CD4-positive, alpha-beta T cell treated with Interleukin-15 for 4 hours (primary cell): ENCODE results near the gene NACA2.

Source experiments
- DNase-seq: peaks from one replicate; pipeline ENCODE4 v3.0.0-alpha.2; 2020; ENCODE audit warnings: low spot score

NACA2 gene

DNA sequence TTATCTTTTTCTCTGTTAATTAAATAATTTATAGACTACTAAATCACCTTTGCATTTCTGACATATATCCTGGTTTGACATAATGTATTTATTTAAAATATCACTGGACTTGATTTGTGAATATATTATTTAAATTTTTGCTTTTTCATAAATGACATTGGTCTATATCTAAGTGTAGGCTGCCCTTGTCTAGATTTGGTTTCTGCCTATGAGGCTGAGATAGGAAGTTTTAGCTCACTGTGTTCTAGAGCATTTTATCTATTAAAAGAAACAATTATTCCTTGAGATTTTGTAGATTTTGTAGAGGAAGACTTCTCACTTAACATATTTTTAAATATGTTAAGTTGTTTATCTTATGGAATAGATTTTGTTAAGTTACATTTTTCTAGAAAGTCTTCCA is 43.9 kb downstream of the NACA2 start:
- no peak for DNase-seq

DNA sequence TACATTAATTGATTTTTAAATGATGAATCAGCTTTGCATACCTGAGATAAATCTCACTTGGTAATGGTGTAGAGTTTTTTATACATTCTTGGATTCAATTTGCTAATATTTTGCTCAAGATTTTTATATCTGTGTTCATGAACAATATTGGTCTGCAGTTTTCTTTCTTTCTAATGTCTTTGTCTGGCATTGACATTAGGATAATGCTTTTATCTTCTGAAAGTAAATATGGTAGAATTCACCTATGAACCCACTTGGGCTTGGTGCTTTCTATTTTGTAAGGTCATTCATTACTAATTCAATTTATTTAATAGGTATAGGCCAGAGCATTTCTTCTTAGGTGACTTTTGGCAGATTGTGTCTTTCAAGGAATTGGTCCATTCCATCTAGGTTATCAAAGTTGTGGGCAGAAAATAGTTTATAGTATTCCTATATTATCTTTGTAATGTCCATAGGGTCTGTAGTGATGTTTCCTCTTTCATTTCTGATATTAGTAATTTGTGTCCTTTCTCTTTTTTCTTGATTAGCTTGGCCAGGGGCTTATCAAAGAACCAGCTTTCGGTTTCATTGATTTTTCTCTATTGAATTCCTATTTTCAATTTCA is 45.6 kb downstream of the NACA2 start:
- DNase-seq: no peak

GRCh38 chr17:61543786-61544415 is 47.1 kb downstream of the NACA2 start:
- no peak for DNase-seq

DNA sequence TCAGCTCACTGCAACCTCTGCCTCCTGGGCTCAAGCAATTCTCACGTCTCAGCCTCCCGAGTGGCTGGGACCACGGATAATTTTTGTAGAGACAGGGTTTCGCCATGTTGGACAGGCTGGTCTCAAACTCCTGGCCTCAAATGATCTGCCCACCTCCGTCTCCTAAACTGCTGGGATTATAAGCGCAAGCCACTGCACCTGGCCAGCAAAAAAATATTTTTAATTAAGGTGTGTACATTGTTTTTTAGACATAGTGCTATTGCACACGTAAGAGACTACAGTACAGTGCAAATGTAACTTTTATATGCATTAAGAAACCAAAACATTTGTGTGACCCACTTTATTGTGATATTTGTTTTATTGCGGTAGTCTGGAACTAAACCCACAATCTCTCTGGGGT is 49.0 kb downstream of the NACA2 start:
- DNase-seq: no peak

DNA sequence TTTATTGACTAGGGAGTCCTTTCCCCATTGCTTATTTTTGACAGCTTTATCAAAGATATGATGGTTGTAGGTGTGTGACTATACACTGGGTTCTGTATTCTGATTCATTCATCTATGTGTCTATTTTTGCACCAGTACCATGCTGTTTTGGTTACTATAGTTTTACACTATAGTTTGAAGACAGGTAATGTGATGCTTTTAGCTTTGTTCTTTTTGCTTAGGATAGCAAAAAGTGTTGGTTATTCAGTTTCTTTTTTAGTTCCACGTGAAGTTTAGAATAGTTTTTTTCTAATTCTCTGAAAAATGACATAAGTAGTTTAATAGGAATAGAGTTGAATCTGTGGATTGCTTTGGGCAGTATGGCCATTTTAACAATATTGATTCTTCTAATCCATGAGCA is 50.1 kb downstream of the NACA2 start:
- DNase-seq: no peak
